GM18526 (cell line): ENCODE data around the gene CNKSR3.

Source experiments
- POLR2A ChIP-seq: IDR thresholded peaks from 3 replicates; pipeline ENCODE4 v1.6.1; 2011; ENCODE audit not compliant: insufficient read length; ENCODE audit errors: extremely low read depth

The CNKSR3 gene

DNA sequence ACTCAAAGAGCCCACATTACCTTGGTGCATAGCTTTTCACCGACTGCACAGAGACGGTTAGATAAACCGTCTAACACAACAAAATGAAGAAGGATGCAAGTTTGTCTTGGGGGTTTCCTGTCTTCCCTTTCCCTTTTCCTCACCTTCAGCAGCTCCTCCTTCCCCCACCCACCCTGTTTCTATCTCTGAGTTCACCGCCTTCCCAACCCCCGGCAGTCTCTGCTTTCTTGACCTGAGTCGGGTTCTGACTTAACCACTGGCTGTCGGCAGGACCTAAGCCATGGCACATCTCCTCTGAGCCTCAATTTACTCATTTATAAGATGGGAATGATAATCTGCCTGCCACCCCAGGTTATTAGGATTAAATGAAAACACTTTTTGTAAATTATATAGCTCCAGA, 25.8 kb upstream of the CNKSR3 start:
- TF ChIP-seq POLR2A: no peak

DNA sequence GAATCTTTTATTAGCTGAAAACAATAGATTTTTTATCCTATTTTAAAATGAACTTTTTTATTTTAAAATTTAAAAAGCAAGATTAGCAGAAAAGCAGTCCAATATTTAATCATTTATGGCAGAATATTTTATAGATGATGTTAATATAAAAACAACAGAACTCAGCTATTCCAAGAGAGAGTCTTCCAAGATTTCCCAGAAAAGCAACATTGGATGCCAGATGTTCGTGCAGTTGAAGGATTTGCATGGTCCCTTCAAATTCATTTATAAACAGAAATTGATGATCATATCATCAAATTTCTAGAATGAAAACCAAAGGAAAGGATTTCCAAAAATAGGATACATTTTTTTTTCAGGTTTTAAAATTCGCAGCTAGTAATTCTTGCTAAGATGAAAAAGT, 25.4 kb upstream of the CNKSR3 start:
- no peak for TF ChIP-seq POLR2A

DNA sequence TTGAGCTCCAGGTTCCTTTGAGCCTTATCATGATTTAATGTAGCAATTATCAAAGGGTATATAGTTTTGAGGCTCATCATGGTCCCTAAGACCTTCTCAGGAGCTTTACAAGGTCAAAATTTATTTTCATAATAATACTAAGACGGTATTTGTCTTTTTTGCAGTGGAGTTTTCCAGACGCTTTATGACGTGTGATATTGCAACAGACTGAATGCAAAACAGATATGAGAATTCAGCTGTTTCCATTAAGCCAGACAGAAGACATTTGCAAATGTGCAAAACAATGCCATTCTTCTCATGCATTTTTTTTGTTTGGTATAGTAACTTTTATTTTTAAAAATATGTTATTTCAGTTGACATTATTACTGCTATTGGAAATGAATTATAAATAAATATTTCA, 24.7 kb upstream of the CNKSR3 start:
- no peak for TF ChIP-seq POLR2A

DNA sequence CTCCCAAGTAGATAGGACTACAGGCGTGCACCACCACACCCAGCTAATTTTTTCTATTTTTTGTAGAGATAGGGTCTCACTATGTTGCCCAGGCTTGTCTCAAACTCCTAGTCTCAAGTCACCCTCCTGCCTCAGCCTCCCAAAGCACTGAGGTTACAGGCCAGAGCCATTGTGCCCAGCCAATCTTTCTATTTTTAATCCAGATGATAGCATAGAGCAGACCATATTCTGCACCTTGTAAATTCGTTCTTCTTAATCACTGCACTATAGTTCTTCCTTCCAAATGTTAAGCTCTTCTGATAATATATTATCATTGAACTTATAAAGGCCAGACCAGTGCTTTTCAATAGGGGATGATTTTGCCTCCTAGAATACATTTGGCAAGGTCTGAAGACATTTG, 24.0 kb upstream of the CNKSR3 start:
- TF ChIP-seq POLR2A: no peak

DNA sequence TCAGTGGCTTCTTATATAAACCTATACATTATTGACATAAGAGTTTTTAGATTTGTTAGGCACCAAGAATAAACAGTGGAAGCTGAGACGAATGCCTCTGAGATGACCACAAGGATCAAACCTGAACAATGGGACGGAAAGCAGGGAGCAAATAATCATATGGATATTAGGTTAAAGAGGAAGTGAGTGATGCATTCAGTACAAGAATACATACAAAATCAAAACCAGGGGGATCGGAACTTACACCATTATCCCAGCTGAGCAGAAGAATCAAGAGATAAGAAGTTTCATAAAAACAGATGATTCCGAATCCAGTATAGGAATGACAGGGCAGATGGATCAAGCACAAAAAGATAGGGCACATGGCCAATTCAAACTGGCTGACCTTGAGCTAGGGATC, 21.9 kb upstream of the CNKSR3 start:
- TF ChIP-seq POLR2A: no peak

DNA sequence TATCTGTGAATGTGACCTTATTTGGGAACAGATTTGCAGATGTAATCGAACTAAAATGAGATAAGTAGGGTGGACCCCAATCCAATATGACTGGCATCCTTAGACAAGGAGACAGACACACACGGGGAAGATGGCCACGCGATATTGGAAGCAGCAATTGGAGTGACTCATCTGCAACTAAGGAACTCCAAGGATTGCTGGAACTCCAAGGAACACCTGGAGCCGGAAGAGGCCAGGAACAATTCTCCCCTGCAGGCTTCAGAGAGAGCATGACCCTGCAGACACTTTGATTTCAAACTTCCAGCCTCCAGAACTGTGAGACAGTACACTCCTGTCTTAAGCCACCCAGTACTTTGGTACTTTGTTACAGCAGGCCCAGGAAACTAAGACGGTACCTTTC, 19.5 kb upstream of the CNKSR3 start:
- TF ChIP-seq POLR2A: no peak

DNA sequence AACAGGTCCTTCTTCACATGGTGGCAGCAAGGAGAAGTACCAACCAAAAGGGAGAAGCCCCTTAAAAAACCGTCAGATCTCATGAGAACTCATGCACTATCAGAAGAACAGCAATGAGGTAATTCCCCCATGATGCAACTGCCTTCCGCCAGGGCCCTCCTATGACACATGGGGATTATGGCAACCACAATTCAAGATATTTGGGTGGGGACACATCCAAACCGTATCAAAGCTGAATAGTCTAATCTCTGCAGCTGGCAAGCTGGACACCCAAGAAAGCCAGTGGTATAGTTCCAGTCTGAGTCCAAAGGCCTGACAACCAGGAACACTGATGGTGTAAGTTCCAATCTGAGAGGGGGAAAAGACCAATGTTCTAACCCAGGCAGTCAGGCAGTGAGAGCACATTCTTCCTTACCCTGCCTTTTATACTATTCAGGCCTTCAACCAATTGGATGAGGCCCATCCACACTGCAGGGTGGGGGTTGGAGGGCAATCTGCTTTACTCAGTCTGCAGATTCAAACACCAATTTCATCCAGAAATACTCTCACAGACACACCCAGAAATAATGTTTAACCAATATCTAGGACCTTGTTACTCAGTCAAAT, 17.9 kb upstream of the CNKSR3 start:
- no peak for TF ChIP-seq POLR2A

DNA sequence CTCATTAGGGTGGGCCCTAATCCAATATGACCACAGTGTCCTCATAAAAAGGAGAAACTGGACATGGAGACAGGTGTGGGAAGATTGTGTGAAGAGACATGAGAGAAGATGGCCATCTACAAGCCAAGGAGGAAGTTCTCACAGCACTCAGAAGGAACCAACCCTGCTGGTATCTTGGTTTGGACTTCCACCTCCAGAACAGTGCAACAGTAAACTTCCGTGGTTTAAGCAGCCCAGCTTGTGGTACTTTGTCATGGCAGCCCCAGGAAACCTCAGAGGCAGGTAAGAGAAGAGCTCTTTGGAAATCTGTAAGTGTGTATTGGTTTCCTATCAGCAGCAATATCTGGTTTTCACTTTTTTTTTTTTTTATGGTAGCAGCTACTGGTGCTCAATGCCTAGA, 16.5 kb upstream of the CNKSR3 start:
- TF ChIP-seq POLR2A: no peak

DNA sequence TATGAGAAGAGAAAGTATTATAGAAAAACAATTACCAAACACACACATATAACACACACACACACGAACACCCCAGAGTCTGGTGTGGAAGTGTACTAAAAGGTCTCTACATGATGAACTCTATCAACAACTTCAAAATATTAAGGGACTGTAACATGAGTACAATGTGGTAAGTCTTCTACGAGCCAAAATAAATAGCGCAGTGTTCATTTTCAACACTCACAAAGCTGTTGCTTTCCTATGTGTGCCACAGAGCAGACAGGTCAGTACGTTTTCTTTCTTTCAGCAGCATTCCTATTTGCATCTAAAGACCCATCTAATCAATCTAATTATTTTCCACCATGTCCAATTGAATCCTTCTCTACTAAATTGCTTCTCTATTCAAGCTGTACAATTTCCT, 12.1 kb upstream of the CNKSR3 start:
- TF ChIP-seq POLR2A: no peak

DNA sequence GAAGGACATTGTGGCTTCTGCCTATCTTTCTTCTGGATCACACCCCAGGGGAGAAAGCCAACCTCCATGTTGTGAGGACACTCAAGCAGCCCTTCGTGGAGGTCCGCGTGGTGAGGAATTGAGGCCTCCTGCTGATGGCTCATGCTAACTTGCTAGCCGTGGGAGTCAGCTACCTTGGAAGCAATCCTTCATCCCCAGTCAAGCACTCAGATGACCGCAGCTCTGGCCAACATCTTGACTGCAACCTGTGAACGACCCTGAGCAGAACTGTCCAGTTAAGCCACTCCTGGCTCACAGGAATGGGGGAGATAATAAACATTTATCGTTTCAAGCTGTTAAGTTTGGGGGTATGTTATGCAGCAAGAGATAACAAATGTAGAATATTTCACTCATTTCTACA, 10.9 kb upstream of the CNKSR3 start:
- no peak for TF ChIP-seq POLR2A

DNA sequence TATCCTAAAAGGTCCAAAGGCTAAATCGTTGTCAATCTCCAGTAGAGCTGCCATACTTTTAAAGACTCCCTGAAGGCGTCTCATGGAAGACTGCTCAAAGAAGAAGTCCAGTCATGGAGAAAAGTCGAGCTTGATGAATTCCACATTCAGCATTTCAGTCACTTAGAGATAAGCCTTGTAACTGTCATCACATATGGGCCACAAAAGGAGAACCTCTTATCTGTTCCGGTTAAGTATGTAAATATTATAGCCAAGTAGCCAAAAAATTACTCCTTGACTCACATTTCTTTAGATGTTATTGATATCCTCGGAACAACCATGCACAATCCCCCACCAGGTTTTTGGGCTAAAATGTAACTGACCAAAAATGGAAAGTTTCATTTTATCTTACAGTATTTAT, 9.8 kb upstream of the CNKSR3 start:
- no peak for TF ChIP-seq POLR2A

DNA sequence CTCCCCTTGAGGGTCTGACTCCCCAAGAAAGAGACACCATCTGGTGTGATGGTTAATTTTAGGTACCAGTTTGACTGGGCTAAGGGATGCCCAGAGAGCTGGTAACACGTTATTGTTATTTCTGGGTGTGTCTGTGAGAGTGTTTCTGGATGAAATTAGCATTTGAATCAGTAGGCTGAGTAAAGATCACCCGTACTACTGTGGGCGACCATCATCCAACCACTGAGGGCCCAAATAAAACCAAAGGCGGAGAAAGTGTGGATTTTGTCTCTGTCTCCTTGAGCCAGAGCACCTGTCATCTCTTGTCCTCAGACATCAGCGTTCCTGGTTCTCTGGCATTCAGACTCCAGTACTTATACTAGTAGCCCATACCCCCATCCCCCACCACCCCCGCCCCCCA, 7.9 kb upstream of the CNKSR3 start:
- no peak for TF ChIP-seq POLR2A

DNA sequence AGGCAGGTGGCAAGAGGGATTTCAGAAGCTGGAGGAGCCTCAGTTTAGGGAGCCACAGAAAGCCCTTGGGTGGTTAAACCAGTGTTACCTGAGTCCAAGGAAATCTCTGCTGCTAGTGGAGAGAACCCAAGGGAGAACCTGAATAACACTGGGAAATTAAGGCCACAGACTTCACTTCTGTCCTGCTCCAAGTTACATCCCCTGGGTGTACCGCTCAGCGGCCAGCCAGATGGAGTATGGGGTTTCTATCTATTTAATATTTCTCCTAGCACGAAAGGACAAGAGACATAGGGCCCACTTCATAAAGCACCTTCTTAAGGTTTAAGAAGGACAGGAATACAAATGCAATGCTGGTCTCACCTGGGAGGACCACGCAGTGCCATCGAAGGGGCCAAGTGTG, 5.8 kb upstream of the CNKSR3 start:
- no peak for TF ChIP-seq POLR2A

DNA sequence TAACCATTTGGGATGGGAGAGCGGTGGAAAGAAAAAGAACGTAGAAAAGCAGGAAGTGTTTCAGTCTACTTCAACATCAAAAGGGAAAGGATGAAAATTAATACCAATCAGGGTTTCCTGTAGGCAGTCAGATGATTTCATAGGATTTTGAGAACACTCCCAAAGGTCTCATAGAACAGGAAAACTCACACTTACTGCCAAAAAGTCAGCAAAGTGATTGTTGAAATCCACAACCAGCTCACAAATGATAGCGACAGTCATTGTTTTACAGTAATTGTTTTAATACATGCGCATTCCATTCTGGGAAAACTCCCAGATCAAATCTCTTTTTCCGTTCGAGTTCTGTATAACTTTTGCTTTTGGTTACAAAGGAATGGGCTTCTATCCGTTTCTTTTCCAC, 5.3 kb upstream of the CNKSR3 start:
- no peak for TF ChIP-seq POLR2A

DNA sequence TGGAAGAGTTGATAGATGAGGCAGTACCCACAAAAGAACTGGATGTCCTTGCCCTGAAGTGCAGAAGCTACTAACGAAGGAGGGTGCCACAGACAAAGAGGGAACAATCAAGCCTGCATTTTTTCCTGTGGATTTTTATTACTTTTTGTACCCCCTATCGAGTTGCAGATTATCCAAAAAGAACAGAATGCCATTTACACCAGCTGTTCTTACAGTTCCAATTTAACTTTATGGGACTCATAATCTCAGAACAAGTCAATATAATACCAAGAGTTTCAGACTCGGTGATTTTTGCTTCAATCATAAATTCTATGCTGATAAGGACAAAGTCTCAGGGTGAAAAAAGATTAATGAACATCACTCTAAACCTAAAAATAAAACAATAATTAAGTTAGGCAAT, 4.0 kb upstream of the CNKSR3 start:
- no peak for TF ChIP-seq POLR2A

DNA sequence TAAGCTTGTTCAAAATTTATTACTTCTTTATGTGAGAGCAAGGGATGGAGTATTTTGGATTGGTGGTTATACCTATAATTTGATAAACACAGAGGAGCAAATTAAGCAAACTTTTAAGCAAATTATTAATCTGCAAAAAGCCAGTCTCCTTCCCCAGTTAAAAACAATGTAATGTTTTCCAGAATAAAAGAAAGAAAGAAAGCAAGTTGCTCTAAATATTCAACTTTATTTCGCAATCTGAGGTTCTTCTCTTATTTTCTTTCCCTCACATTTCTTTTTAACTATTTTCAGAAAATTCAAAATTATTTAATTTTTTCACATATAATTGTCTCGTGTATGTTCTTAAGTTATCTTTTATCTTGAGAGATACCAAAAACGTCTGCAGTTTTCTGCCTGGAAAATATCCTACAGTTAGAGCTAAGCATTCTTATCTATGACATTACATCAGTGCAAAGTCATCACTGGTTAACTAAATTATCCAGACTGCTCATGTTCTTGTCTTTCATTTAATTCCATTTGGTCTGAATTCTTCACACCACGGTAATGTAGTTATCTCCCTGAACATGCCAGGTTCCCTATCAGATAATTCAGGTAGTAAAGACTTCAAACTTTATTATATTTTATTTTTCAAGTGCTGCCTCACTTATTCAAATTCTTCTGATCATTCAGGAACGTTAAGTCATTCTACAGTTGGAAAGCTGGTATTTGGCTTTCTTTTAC, 3.3 kb upstream of the CNKSR3 start:
- no peak for TF ChIP-seq POLR2A

DNA sequence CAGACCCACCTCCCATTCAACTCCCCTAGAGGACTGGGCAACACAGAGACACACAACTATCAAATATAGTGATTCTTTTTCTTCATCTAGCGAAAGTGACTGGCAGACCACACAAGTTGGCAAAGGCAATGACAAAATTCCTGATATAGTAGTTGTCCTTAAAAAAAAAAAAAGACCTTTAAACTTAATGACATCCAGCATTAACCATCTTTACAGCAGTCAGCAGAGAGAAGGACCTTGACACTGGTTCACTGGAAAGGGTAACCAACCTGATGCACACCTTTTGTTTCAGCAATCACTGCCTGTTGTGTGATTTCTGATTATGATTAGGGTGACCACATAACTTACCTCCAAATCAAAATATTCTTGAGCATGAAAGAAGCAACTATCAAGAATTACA, 1.7 kb upstream of the CNKSR3 start:
- no peak for TF ChIP-seq POLR2A
